Lower leg skin (tissue), 3 donors: Measurements from ENCODE around the gene DHRS11.

Source experiments
- CTCF ChIP-seq, 3 donors: fragments of 450-650 bp; IDR thresholded peaks; one replicate each; pipeline ENCODE4 v1.5.1; 2016; ENCODE audit warnings: antibody characterized with exemption in 3 of 3, mild to moderate bottlenecking in 3 of 3, moderate library complexity in 2 of 3
- POLR2A ChIP-seq, 2 donors: fragments of 450-650 bp; IDR thresholded peaks; one replicate each; pipeline ENCODE4 v1.6.1; 2016 to 2017; ENCODE audit warnings: antibody characterized with exemption in 2 of 2, mild to moderate bottlenecking in 1 of 2, moderate library complexity in 1 of 2

GRCh38 chr17:36641331-36641876, 49.7 kb downstream of the DHRS11 start:
- TF ChIP-seq CTCF (IDR thresholded peaks at IDR 0.05) (no peak), POLR2A (IDR thresholded peaks at IDR 0.05) (no peak)
